H9 (cell line): Measurements from ENCODE around the gene RETREG3. TPM values are rescaled to one million over a fixed set of nuclear protein-coding genes. Genes with fewer than 3 reads are reported as not detected.

Source experiments
- DNase-seq: peaks from one replicate; pipeline ENCODE4 v3.0.0-alpha.2; 2017
- H2AFZ ChIP-seq: one replicate; pipeline ENCODE4 v1.6.1; 2013; ENCODE audit warnings: mild to moderate bottlenecking, low read length, control low read depth, moderate library complexity
- H2AK5ac ChIP-seq: 2 replicates; pipeline ENCODE4 v1.6.1; 2013; ENCODE audit warnings: low read length, control low read depth, mixed read lengths; ENCODE audit not compliant: insufficient read length
- H2BK120ac ChIP-seq: one replicate; pipeline ENCODE4 v1.6.1; 2013; ENCODE audit warnings: low read depth, mild to moderate bottlenecking, low read length, control low read depth, inconsistent platforms; ENCODE audit not compliant: poor library complexity, severe bottlenecking
- H2BK12ac ChIP-seq: 2 replicates; pipeline ENCODE4 v1.6.1; 2013; ENCODE audit warnings: low read length, control low read depth, mixed read lengths, low read depth; ENCODE audit not compliant: insufficient read length
- H2BK15ac ChIP-seq: 2 replicates; pipeline ENCODE4 v1.6.1; 2013; ENCODE audit warnings: low read depth, low read length, control low read depth
- H2BK20ac ChIP-seq: one replicate; pipeline ENCODE4 v1.6.1; 2013; ENCODE audit warnings: low read depth, mild to moderate bottlenecking, low read length, control low read depth, inconsistent platforms; ENCODE audit not compliant: poor library complexity, severe bottlenecking
- H2BK5ac ChIP-seq: 2 replicates; pipeline ENCODE4 v1.6.1; 2013; ENCODE audit warnings: low read length, control low read depth, mixed read lengths; ENCODE audit not compliant: insufficient read length
- H3K14ac ChIP-seq: 2 replicates; pipeline ENCODE4 v1.6.1; 2013; ENCODE audit warnings: low read length, control low read depth; ENCODE audit not compliant: insufficient read depth
- H3K18ac ChIP-seq: 2 replicates; pipeline ENCODE4 v1.6.1; 2013; ENCODE audit warnings: low read depth, mild to moderate bottlenecking, mixed read lengths, low read length, control low read depth; ENCODE audit not compliant: insufficient read length
- H3K23ac ChIP-seq: 2 replicates; pipeline ENCODE4 v1.6.1; 2013; ENCODE audit warnings: low read length, control low read depth, mixed read lengths, low read depth; ENCODE audit not compliant: insufficient read length
- H3K23me2 ChIP-seq: 2 replicates; pipeline ENCODE4 v1.6.1; 2013; ENCODE audit warnings: low read depth, mild to moderate bottlenecking, mixed read lengths, low read length, control low read depth; ENCODE audit not compliant: insufficient read length, poor library complexity, severe bottlenecking
- H3K27ac ChIP-seq: 2 replicates; pipeline ENCODE4 v1.5.1; 2013; ENCODE audit warnings: low read length, control low read depth, mixed read lengths, low read depth; ENCODE audit not compliant: insufficient read length
- H3K27me3 ChIP-seq: 2 replicates; pipeline ENCODE4 v1.6.1; 2013; ENCODE audit warnings: low read length, control low read depth, inconsistent platforms; ENCODE audit not compliant: insufficient read depth
- H3K4ac ChIP-seq: 2 replicates; pipeline ENCODE4 v1.6.1; 2013; ENCODE audit warnings: low read depth, mild to moderate bottlenecking, control low read depth, inconsistent platforms, low read length, moderate library complexity
- H3K4me1 ChIP-seq: 2 replicates; pipeline ENCODE4 v1.6.1; 2013; ENCODE audit warnings: low read length, control low read depth, inconsistent platforms; ENCODE audit not compliant: insufficient read depth
- H3K4me2 ChIP-seq: 2 replicates; pipeline ENCODE4 v1.6.1; 2013; ENCODE audit warnings: low read length, control low read depth, mixed read lengths; ENCODE audit not compliant: insufficient read length, insufficient read depth
- H3K56ac ChIP-seq: 2 replicates; pipeline ENCODE4 v1.6.1; 2013; ENCODE audit warnings: low read depth, mild to moderate bottlenecking, mixed read lengths, low read length, control low read depth; ENCODE audit not compliant: insufficient read length
- H3K79me1 ChIP-seq: 2 replicates; pipeline ENCODE4 v1.6.1; 2013; ENCODE audit warnings: low read depth, mild to moderate bottlenecking, moderate library complexity, low read length, control low read depth, inconsistent platforms; ENCODE audit not compliant: insufficient read depth, poor library complexity, severe bottlenecking
- H3K79me2 ChIP-seq: 2 replicates; pipeline ENCODE4 v1.6.1; 2013; ENCODE audit warnings: low read length, control low read depth, inconsistent platforms; ENCODE audit not compliant: insufficient read depth
- H3K9ac ChIP-seq: 2 replicates; pipeline ENCODE4 v1.6.1; 2013; ENCODE audit warnings: low read length, control low read depth, mixed read lengths; ENCODE audit not compliant: insufficient read length; ENCODE audit errors: extremely low read depth
- H3K9me3 ChIP-seq: one replicate; pipeline ENCODE4 v1.6.1; 2013; ENCODE audit warnings: low read depth, low read length, inconsistent platforms; ENCODE audit not compliant: control insufficient read depth
- H3T11ph ChIP-seq: one replicate; pipeline ENCODE4 v1.6.1; 2013; ENCODE audit warnings: mild to moderate bottlenecking, low read length, control low read depth, inconsistent platforms
- H4K20me1 ChIP-seq: one replicate; pipeline ENCODE4 v1.6.1; 2013; ENCODE audit not compliant: control insufficient read depth, insufficient read length, insufficient read depth
- H4K5ac ChIP-seq: 2 replicates; pipeline ENCODE4 v1.6.1; 2013; ENCODE audit warnings: low read depth, mild to moderate bottlenecking, mixed read lengths, low read length, control low read depth; ENCODE audit not compliant: insufficient read length
- H4K8ac ChIP-seq: replicated peaks from 2 replicates; pipeline ENCODE4 v1.6.1; 2013; ENCODE audit warnings: low read length, control low read depth, mixed read lengths, low read depth; ENCODE audit not compliant: insufficient read length
- H4K91ac ChIP-seq: 2 replicates; pipeline ENCODE4 v1.6.1; 2013; ENCODE audit warnings: low read depth, mild to moderate bottlenecking, moderate library complexity, mixed read lengths, low read length, control low read depth; ENCODE audit not compliant: insufficient read length
- H3K27ac Mint-ChIP-seq, 3 experiments: 2 replicates in 2 of 3; 3 replicates in 1 of 3; pipeline ENCODE4 v1.8.0; 2020 to 2021; ENCODE audit warnings: mixed read lengths in 3 of 3, mild to moderate bottlenecking in 1 of 3, moderate library complexity in 1 of 3
- H3K27me3 Mint-ChIP-seq: 2 replicates; pipeline ENCODE4 v1.8.0; 2021; ENCODE audit warnings: low read depth, mild to moderate bottlenecking, moderate library complexity, mixed read lengths
- H3K36me3 Mint-ChIP-seq, 3 experiments: 2 replicates in 2 of 3; 3 replicates in 1 of 3; pipeline ENCODE4 v1.8.0; 2020 to 2021; ENCODE audit warnings: low read depth in 3 of 3, mixed read lengths in 3 of 3; ENCODE audit not compliant: insufficient read depth in 1 of 3
- H3K4me1 Mint-ChIP-seq, 2 experiments: 2 replicates each; pipeline ENCODE4 v1.8.0; 2020; ENCODE audit warnings: mixed read lengths in 2 of 2
- H3K4me3 Mint-ChIP-seq, 2 experiments: 2 replicates in 1 of 2; 3 replicates in 1 of 2; pipeline ENCODE4 v1.8.0; 2020 to 2021; ENCODE audit warnings: mild to moderate bottlenecking in 2 of 2, mixed read lengths in 2 of 2, moderate library complexity in 1 of 2
- H3K9me3 Mint-ChIP-seq, 2 experiments: 2 replicates in 1 of 2; 3 replicates in 1 of 2; pipeline ENCODE4 v1.8.0; 2020; ENCODE audit warnings: mild to moderate bottlenecking in 2 of 2, mixed read lengths in 2 of 2, moderate library complexity in 1 of 2
- CTCF ChIP-seq: fragments of 200-600 bp; sonication (generic); conservative IDR thresholded peaks from 3 replicates; pipeline ENCODE4 v1.8.0; 2021; ENCODE audit warnings: antibody characterized with exemption, mild to moderate bottlenecking
- WGBS: extraction: QIAGEN DNeasy Blood & Tissue Kit; methylation state at CpG from one replicate; pipeline ENCODE4 v1.1.7; 2013; ENCODE audit warnings: missing lambda C conversion rate, low lambda C conversion rate, mixed read lengths; ENCODE audit not compliant: insufficient read length; ENCODE audit errors: extremely low coverage; 5-methylcytosine and 5-hydroxymethylcytosine counted together
- total RNA-seq: library from RNA; stranded (reverse); gene quantifications from 2 replicates; pipeline ENCODE4 v1.2.1, GENCODE V29; 2021

RETREG3 gene
- total RNA-seq, 1 experiment from 2014 or later: 47.3 TPM

- H2BK15ac ChIP-seq: no peak overlapping the region
- no peak overlapping the region for H3K23ac ChIP-seq
- H4K91ac ChIP-seq: no peak overlapping the region
- no peaks in the 10 kb centered on the region for H3K27me3 ChIP-seq
- no peak for TF ChIP-seq CTCF
- Mint-ChIP-seq H3K9me3 (peaks cover 0 to 6% of the 10 kb centered on the region in 2 experiments; a peak in 3 of 5 replicates), H3K4me1 (peaks cover 10 to 14% of the 10 kb centered on the region in 2 experiments), H3K27ac (peak overlapping the region in 1 of 3 experiments; percentile 29; a peak in 2 of 7 replicates), H3K36me3 (peaks cover 0 to 5% (median 2%) of the 10 kb centered on the region in 3 experiments; a peak in 3 of 7 replicates), H3K4me3 (peak overlapping the region; percentile 49 to 63), H3K27me3 (peaks cover 6% of the 10 kb centered on the region)
- H2AK5ac ChIP-seq: no peak overlapping the region
- H3K14ac ChIP-seq: 0 out of 2 replicates have a peak overlapping the region, but pooled peaks have one; percentile 8
- no peaks in the 10 kb centered on the region for H3K79me1 ChIP-seq
- DNase-seq: peak; percentile 71
- no peak overlapping the region for H3K27ac ChIP-seq
- H2BK5ac ChIP-seq: no peak overlapping the region
- no peak overlapping the region for H3K4ac ChIP-seq
- no peaks in the 10 kb centered on the region for H3K79me2 ChIP-seq
- H2AFZ ChIP-seq: peak overlapping the region; percentile 27
- H3K4me1 ChIP-seq: no peaks in the 10 kb centered on the region
- peaks cover 10% of the 10 kb centered on the region for H3K23me2 ChIP-seq
- no peak overlapping the region for H3K18ac ChIP-seq
- H2BK120ac ChIP-seq: no peak overlapping the region
- H2BK20ac ChIP-seq: no peak overlapping the region
- no peaks in the 10 kb centered on the region for H3K9me3 ChIP-seq
- no peak overlapping the region for H4K8ac ChIP-seq
- no peak overlapping the region for H3T11ph ChIP-seq
- no peak overlapping the region for H2BK12ac ChIP-seq
- H3K56ac ChIP-seq: no peak overlapping the region
- no CpG with 5 or more reads among the region's 42 CpGs for WGBS
- no peaks in the 10 kb centered on the region for H4K20me1 ChIP-seq
- peak overlapping the region; percentile 65 for H3K4me2 ChIP-seq
- no peak overlapping the region for H3K9ac ChIP-seq
- no peak overlapping the region for H4K5ac ChIP-seq
Observed at GRCh38 chr17:42653179-42654124, 44.3 kb upstream of the RETREG3 start.
